ENCODE data around the gene SBNO2.
"Not testable (repeated sequence)": the region's sequence is repeated elsewhere in the genome, so short reads cannot be mapped to it uniquely, and the experiment has no call there.

The SBNO2 gene

GRCh38 chr19:1205114-1206099 lies 31.3 kb upstream of the SBNO2 start, which contains the start of gene STK11:
Gene STK11, plus strand, starts transcription at chr19:1205778. Its CDS starts 1,136 bp downstream, at chr19:1206914.
- TF ChIP-seq, protein P1, sequence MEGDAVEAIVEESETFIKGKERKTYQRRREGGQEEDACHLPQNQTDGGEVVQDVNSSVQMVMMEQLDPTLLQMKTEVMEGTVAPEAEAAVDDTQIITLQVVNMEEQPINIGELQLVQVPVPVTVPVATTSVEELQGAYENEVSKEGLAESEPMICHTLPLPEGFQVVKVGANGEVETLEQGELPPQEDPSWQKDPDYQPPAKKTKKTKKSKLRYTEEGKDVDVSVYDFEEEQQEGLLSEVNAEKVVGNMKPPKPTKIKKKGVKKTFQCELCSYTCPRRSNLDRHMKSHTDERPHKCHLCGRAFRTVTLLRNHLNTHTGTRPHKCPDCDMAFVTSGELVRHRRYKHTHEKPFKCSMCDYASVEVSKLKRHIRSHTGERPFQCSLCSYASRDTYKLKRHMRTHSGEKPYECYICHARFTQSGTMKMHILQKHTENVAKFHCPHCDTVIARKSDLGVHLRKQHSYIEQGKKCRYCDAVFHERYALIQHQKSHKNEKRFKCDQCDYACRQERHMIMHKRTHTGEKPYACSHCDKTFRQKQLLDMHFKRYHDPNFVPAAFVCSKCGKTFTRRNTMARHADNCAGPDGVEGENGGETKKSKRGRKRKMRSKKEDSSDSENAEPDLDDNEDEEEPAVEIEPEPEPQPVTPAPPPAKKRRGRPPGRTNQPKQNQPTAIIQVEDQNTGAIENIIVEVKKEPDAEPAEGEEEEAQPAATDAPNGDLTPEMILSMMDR (IDR thresholded peaks at IDR 0.05; ENCODE audit: control insufficient read depth, extremely low read depth, insufficient read depth): no peak
- H3K4me3 ChIP-seq (ENCODE audit: low read depth, low read length): peak within 1 kb of the TSS; percentile 81
- peak; percentile 80 for DNase-seq (ENCODE audit: low read depth)

DNA sequence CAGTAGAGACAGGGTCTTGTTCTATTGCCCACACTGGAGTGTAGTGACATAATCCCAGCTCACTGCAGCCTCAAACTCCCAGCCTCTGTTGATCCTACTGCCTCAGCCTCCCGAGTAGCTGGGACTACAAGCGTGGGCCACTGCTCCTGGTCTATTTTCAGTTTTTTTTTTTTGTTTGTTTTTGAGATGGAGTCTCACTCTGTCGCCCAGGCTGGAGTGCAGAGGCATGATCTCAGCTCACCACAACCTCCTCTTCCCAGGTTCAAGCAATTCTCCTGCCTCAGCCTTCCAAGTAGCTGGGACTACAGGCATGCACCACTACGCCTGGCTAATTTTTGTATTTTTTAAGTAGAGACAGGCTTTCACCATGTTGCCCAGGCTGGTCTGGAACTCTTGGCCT lies 26.5 kb upstream of the SBNO2 start:
- DNase-seq (ENCODE audit: low read depth): not testable (repeated sequence)

DNA sequence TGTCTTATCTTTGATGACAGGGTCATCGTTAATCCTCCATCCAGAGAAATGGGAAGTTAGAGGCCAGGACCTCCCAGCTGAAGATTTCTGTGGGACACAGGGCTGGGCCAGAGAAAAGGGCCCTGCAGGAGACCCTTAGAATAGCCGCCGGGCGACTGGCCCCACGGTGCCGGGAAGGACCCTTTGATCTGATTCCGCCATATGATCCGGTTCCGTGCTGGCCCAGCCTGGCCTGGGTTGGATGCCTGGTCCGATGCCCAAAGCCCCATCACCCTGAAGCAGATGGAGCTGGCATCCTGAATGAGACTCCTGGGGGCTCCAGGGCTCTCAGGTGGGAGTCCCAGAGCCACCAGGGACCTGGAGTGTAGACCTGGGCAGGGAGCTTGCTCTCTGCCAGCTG lies 25.5 kb upstream of the SBNO2 start:
- TF ChIP-seq, protein P1 (IDR thresholded peaks at IDR 0.05; ENCODE audit: control insufficient read depth, extremely low read depth, insufficient read depth): no peak
- no peak overlapping the region for H3K4me3 ChIP-seq (ENCODE audit: low read depth, low read length)
- DNase-seq (ENCODE audit: low read depth): no peak

More for the DNA sequence above, 26.5 kb upstream of the SBNO2 start:
- not testable (repeated sequence) for H3K4me3 ChIP-seq (ENCODE audit: low read depth, low read length)

DNA sequence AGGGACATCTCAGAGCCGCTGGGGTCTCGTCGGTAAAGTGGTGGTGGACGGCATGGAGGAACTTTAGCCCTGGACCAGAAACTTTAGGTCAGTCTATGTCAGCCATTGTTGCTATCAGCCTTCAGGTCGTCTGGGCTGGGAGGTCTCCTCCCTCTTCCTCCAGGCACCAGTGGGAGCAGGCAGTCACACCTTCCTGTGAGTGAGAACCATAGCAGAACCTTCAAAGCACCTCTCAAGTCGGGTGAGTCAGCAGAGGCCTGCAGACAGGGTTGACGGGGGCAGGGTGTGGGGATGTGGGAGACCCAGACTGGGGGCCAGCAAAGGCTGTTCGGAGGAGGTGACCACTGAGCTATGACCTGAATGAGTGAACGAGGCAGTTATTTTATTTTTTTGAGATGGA lies 15.4 kb upstream of the SBNO2 start:
- no peak overlapping the region for H3K4me3 ChIP-seq (ENCODE audit: low read depth, low read length)
- no peak for DNase-seq (ENCODE audit: low read depth)
- TF ChIP-seq, protein P1 (IDR thresholded peaks at IDR 0.05; ENCODE audit: control insufficient read depth, extremely low read depth, insufficient read depth): no peak

- H3K4me3 ChIP-seq (ENCODE audit: low read depth, low read length): no peak overlapping the region
- no peak for DNase-seq (ENCODE audit: low read depth)
- TF ChIP-seq, protein P1 (IDR thresholded peaks at IDR 0.05; ENCODE audit: control insufficient read depth, extremely low read depth, insufficient read depth): no peak
Observed at GRCh38 chr19:1183543-1184172, 9.6 kb upstream of the SBNO2 start.

DNA sequence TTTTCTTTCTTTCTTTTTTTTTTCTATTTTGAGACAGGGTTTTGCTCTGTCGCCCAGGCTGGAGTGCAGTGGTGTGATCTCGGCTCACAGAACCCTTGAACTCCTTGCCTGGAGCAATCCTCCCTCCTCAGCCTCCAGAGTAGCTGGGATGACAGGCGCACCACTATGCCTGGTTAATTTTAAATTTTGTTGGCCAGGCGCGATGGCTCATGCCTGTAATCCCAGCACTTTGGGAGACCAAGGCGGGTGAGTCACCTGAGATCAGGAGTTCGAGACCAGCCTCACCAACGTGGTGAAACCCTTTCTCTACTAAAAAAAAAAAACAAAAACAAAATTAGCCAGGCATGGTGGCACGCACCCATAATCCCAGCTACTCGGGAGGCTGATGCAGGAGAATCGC lies 8.7 kb upstream of the SBNO2 start:
- H3K4me3 ChIP-seq (ENCODE audit: low read depth, low read length): no peak overlapping the region
- DNase-seq (ENCODE audit: low read depth): no peak
- TF ChIP-seq, protein P1 (IDR thresholded peaks at IDR 0.05; ENCODE audit: control insufficient read depth, extremely low read depth, insufficient read depth): no peak

DNA sequence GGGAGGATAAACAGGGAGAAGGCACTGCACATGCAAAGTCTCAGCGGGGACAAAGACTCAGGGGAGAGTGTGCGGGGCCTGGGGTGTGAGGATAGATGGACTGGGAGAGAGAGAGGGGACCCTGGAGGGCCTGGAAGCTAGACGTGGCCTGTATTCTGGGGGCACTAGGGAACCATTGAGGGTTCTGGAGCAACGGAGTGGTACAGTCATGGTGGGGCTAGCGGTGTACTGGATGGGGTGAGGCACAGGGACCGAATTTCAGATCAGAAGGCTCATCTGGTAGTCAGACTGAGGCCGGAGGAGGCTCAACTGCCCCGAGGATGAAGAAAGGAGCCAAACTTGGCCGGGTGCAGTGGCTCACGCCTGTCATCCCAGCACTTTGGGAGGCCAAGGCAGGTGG lies 8.0 kb upstream of the SBNO2 start:
- TF ChIP-seq, protein P1 (IDR thresholded peaks at IDR 0.05; ENCODE audit: control insufficient read depth, extremely low read depth, insufficient read depth): no peak
- no peak for DNase-seq (ENCODE audit: low read depth)
- no peak overlapping the region for H3K4me3 ChIP-seq (ENCODE audit: low read depth, low read length)

Measured in LNCaP clone FGC (cell line).